Posterior vena cava (tissue), 2 donors: ENCODE data around the gene DPT. TPM values are rescaled to one million over a fixed set of nuclear protein-coding genes. Genes with fewer than 3 reads are reported as not detected.
"Not testable (repeated sequence)": the region's sequence is repeated elsewhere in the genome, so short reads cannot be mapped to it uniquely, and the experiment has no call there.

Source experiments
- DNase-seq: peaks from one replicate; pipeline ENCODE4 v3.0.0-alpha.2; 2020; ENCODE audit warnings: low spot score
- intact Hi-C, 2 donors: fragments of 100-400 bp; cut with DNase I; formaldehyde crosslinking; loops; one replicate each; pipeline versions ENCODE4 v1.14.1 to v1.14.2; 2022 to 2023
- long read RNA-seq, 2 donors: library from polyadenylated mRNA; unstranded; transcript quantifications; one replicate each; pipeline ENCODE4 v2.0.0, GENCODE V29; 2020 to 2021
- total RNA-seq, 2 donors: library from RNA; stranded (reverse); fragmentation: NEBNext Ultra II Directional; extraction: Animal tissue kit (Norgen Biotek cat#: 25700); gene quantifications; one replicate each; pipeline ENCODE4 v1.2.1, GENCODE V29; 2021
- donor health status: DM: yes; HTN: yes; CAD: no.
- donor health status: DM: yes; HTN: yes; CAD: no.

Gene DPT
- total RNA-seq = 100 to 1,000 TPM; 121 to 140 TPM
- long read RNA-seq, donor 1, transcript DPT-201 (4 exons, 1,786 nt) = major isoform, 132 of 134 reads
- long read RNA-seq, donor 1, partial matches to known transcripts = 2 of 134 reads
- long read RNA-seq, donor 1, other reads (novel, unspliced or antisense) = 0 of 134 reads
- long read RNA-seq, donor 2, transcript DPT-201 (4 exons, 1,786 nt) = major isoform, 1,223 of 1,241 reads
- long read RNA-seq, donor 2, partial matches to known transcripts = 9 of 1,241 reads
- long read RNA-seq, donor 2, other reads (novel, unspliced or antisense) = 9 of 1,241 reads

DNA sequence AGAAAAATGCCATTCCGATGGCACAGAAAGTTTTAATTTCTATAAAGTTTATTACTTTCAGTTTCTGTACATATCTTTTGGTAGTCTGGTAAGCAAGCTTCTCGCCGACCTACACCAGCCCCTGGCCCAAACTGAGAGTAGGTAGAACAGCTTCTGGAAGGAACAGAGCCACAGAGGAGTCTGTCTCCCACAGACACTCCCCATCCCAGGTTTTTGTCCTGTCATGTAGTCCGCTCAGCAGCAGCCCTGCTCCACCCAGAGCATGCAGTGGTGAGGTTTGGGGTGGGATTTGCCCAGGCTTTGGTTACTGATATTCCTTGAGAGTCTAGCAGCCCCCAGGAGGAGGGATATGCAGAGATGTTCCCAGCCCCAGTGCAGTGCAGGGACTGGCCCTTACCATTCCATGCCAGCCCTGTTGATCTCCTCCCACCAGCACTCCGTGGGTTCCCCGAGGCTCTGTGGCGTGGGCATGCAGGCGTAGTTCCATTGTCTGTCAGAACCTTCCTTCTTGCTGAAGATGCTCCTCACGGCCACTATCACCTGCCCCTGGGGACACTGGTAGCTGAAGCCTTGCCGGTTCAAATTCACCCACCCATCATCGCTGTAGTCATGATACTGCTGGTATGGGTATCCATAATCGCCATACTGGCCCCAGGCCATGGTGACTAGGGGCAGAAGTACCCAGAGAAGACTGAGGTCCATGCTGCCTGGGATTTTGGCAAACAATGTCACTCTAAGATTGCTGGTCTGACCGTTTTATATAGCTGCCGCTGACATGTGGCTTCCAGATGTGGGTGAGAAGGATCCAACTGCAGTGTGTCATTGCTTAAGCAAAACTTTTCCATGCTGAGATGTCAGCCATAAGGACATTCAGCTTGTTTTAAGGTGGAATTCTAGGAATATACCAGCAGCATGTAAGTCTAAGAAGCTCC is at the start of gene DPT:
Gene DPT (minus strand): TSS at position 734 of the 932 bp plus-strand sequence. CDS start 32 bp downstream, at position 702.
- intact Hi-C loops = no loop called here
- DNase-seq = no peak

DNA sequence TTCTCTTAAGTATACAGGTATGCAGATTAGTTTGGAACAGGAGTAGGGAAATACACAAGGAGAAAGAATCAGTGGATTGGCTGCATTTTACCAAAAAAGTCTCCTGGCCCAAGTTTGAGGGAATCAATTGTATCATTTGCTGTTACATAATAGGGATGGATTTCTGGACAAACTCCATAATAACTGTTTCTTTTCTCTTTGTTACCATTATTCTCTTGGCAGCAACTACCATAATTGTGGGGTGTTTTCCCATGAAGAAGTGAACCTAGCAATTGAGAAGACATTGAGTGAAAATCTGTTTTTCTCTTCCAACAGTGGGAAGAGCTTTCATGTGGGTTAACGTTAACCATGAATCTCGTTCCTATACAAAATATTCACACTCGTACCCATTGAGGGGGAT is 46.4 kb upstream of the DPT start:
- intact Hi-C loops = no loop called here
- DNase-seq = no peak

DNA sequence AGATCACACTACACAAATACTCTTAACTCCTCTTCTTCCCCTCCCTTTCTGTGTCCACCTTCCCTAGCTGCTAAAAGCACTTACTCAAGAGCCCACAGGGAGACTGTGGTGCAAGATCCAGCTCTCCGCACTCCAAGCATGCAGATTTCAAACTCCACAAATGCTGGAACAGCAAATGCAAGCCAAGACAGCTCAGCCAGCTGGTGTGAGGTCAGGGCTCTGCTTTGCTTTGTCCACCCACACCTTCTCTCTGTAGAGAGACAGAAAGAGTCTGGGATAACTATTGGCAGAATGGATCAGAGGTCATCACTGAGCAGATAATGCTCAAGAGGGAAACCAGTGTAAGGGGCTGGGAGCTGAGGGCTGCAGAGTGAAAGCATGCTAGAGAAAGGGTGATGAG is 45.2 kb upstream of the DPT start:
- DNase-seq = no peak
- intact Hi-C loops = no loop called here

DNA sequence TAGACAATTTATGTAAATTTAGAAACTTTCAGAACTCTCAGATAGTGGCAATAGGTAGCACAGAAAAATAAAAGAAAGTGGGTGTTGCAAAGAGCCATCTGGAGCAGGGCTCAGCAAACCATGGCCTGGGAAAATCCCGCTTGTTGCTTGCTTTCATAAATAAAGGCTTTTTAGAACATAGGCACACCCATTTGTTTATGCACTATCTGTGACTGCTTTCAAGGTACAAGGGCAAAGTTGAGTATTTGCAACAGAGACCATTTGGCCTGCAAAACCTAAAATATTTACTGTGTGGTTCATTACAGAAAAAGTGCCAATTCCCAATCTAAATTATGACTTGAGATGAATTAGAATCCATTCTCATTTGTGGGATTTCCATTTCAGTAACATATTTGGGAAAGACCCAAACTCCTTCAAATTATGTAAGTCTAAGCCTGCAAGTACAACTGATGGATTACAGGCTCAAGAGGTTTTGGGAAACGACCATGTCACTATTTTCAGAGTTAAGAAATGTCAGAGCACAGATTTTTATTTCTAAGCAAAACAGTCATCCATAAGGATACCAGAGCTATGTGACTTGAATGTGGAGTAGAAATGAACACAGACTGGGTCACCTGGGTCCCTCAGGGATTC is 43.5 kb upstream of the DPT start:
- DNase-seq = no peak
- intact Hi-C loops = no loop called here

GRCh38 chr1:168771104-168771630 is 42.2 kb upstream of the DPT start:
- DNase-seq = no peak
- intact Hi-C loops = no loop called here

GRCh38 chr1:168769893-168770292 is 40.9 kb upstream of the DPT start:
- DNase-seq, intact Hi-C loops: not testable (repeated sequence)

GRCh38 chr1:168767894-168768584 is 39.0 kb upstream of the DPT start:
- no peak for DNase-seq
- intact Hi-C loops = loop anchor here in 1 of 2 donors (2.0 kb wide), 1 partner anchor 27 kb away; no protein-coding TSS in a partner anchor

GRCh38 chr1:168766568-168766967 is 37.6 kb upstream of the DPT start:
- DNase-seq = no peak
- intact Hi-C loops = loop anchor here in 1 of 2 donors (2.0 kb wide), 1 partner anchor 26 kb away; no protein-coding TSS in a partner anchor

DNA sequence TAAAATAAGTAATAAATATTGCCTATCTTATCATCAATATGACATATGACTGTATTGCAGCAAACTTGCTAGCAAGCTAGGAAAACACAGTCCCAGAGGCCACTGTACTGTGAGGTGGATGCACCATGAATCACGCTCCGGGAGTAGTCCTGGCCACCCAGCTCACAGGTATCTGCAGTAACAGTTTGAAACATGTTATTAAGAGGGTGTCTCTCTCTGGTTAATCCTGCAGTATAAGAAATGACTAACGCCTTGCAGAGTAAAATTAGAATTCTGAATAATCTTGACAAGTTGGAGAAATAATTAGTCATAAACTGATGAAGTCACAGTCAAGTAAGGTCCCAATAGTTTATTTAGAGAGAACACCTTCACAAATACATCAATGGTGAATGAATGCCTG is 34.0 kb upstream of the DPT start:
- intact Hi-C loops = no loop called here

DNA sequence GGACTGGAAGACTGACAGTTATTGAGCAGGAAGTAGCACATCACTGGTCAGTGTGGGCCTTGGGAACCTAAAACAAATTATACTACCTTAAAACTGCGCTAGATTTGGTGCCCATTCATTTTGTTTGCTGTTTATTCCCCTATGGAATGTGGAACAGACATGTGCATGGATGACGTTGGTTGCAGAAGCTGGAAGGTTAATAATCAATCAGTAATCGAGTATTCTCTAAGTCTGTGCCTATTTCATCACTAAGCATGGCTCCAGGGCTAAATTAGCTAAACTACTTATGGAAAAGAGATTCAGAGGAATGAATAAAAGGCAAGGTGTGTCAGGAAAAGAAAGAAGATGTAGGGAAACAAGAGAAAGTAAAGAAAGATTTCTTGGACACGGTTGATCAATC is 33.5 kb upstream of the DPT start:
- DNase-seq = no peak
- intact Hi-C loops = no loop called here

More for the DNA sequence above, 34.0 kb upstream of the DPT start:
- DNase-seq = no peak

- no peak for DNase-seq
- intact Hi-C loops = no loop called here
Measured at GRCh38 chr1:168760781-168761180, 31.8 kb upstream of the DPT start.

DNA sequence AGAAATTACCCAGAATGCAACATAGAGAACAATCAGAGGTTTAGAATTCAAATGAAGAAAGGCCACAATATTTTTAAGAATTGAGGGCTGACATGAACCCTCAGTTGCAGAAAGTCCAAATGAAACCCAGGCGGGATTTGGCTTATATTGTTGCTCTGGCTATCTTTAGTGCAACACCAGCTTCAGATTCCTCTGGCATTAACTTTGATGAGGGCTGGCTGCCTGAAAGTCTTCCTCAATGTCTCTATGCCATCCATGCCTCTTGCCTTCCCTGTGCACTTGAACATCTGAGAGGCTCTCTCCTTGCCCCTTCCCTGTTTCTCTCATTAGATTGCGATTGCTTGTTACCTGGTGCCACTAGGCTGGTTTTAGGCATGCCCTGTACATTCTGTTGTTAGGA is 31.2 kb upstream of the DPT start:
- intact Hi-C loops = no loop called here

GRCh38 chr1:168759077-168759476 is 30.1 kb upstream of the DPT start:
- DNase-seq = no peak

More for the DNA sequence above, 31.2 kb upstream of the DPT start:
- no peak for DNase-seq

DNA sequence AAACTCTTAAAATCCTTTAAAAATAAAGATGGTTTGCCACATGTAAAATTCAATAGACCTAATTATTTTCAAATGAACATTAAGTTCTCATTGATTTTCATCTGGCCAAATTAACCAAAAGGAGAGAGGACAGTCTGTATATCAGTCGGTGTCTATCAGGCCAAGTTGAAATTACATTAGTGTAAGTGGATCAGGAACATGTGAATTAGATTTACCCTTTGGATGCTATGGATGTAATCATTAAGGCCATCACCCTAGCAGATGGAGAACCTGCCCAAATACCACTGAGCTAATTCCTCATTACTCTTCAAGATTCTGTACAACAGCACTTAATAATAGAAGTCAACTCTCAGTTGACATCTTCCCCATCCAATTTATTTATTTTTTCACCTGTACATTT is 29.5 kb upstream of the DPT start:
- no peak for DNase-seq
- intact Hi-C loops = no loop called here

More at GRCh38 chr1:168759077-168759476, 30.1 kb upstream of the DPT start:
- intact Hi-C loops = no loop called here

GRCh38 chr1:168755800-168756418 is 26.9 kb upstream of the DPT start:
- no peak for DNase-seq
- intact Hi-C loops = no loop called here

GRCh38 chr1:168752171-168752832 is 23.3 kb upstream of the DPT start:
- intact Hi-C loops = no loop called here

GRCh38 chr1:168751195-168751650 is 22.2 kb upstream of the DPT start:
- intact Hi-C loops = no loop called here

More at GRCh38 chr1:168752171-168752832, 23.3 kb upstream of the DPT start:
- DNase-seq = no peak

More at GRCh38 chr1:168751195-168751650, 22.2 kb upstream of the DPT start:
- no peak for DNase-seq
